Activated CD4-positive, alpha-beta T cell treated with anti-CD3 and anti-CD28 coated beads, Interleukin-2, amount 50 U/mL, for 16 hours (primary cell): Measurements from ENCODE around the gene PLCB4.

Experiments used
- DNase-seq: peaks from one replicate; pipeline ENCODE4 v3.0.0-alpha.2; 2020

PLCB4 gene

GRCh38 chr20:9413001-9413400 lies 344.1 kb downstream of the PLCB4 start:
- DNase-seq, result no peak

GRCh38 chr20:9415426-9415825 lies 346.5 kb downstream of the PLCB4 start:
- no peak for DNase-seq

GRCh38 chr20:9416421-9416820 lies 347.5 kb downstream of the PLCB4 start:
- DNase-seq, result no peak

- DNase-seq, result no peak
These were observed 348.8 kb downstream of the PLCB4 start for GRCh38 chr20:9417665-9418064.

GRCh38 chr20:9422321-9423057 lies 353.6 kb downstream of the PLCB4 start:
- no peak for DNase-seq

- DNase-seq, result no peak
These were observed 355.7 kb downstream of the PLCB4 start for GRCh38 chr20:9424551-9424950.

- no peak for DNase-seq
These were observed 358.8 kb downstream of the PLCB4 start for GRCh38 chr20:9427430-9428291.

- DNase-seq, result no peak
These were observed 359.4 kb downstream of the PLCB4 start for GRCh38 chr20:9428292-9428607.

GRCh38 chr20:9439806-9440205 lies 370.9 kb downstream of the PLCB4 start:
- no peak for DNase-seq

- no peak for DNase-seq
These were observed 372.0 kb downstream of the PLCB4 start for GRCh38 chr20:9440892-9441291.

- DNase-seq, result no peak
These were observed 373.1 kb downstream of the PLCB4 start for GRCh38 chr20:9441948-9442347.

GRCh38 chr20:9442858-9443257 lies 374.0 kb downstream of the PLCB4 start:
- DNase-seq, result peak; percentile 7

GRCh38 chr20:9444921-9445320 lies 376.0 kb downstream of the PLCB4 start:
- DNase-seq, result no peak

GRCh38 chr20:9447182-9447581 lies 378.3 kb downstream of the PLCB4 start:
- no peak for DNase-seq

GRCh38 chr20:9453201-9453600 lies 384.3 kb downstream of the PLCB4 start:
- no peak for DNase-seq

GRCh38 chr20:9454791-9455190 lies 385.9 kb downstream of the PLCB4 start:
- no peak for DNase-seq

- DNase-seq, result no peak
These were observed 388.2 kb downstream of the PLCB4 start for GRCh38 chr20:9457136-9457535.

GRCh38 chr20:9458138-9458796 lies 389.4 kb downstream of the PLCB4 start:
- DNase-seq, result no peak

GRCh38 chr20:9460518-9460917 lies 391.6 kb downstream of the PLCB4 start:
- no peak for DNase-seq

- DNase-seq, result no peak
These were observed 399.1 kb downstream of the PLCB4 start for GRCh38 chr20:9467995-9468394.

GRCh38 chr20:9474835-9475415 lies 406.0 kb downstream of the PLCB4 start:
- DNase-seq, result no peak

GRCh38 chr20:9475456-9475855 lies 406.6 kb downstream of the PLCB4 start:
- no peak for DNase-seq

- DNase-seq, result no peak
These were observed 407.3 kb downstream of the PLCB4 start for GRCh38 chr20:9476174-9476573.

- DNase-seq, result no peak
These were observed 407.8 kb downstream of the PLCB4 start for GRCh38 chr20:9476637-9477036.
